Activated CD4-positive, CD25-positive, alpha-beta regulatory T cell (primary cell): Measurements from ENCODE around the gene CD4.

Experiments used
- DNase-seq, 4 experiments: peaks; one replicate each; lab custom pipeline; 2025; lab: John Stamatoyannopoulos, UW

CD4 gene

GRCh38 chr12:6765048-6765633 is 24.2 kb upstream of the CD4 start:
- DNase-seq, result no peak

DNA sequence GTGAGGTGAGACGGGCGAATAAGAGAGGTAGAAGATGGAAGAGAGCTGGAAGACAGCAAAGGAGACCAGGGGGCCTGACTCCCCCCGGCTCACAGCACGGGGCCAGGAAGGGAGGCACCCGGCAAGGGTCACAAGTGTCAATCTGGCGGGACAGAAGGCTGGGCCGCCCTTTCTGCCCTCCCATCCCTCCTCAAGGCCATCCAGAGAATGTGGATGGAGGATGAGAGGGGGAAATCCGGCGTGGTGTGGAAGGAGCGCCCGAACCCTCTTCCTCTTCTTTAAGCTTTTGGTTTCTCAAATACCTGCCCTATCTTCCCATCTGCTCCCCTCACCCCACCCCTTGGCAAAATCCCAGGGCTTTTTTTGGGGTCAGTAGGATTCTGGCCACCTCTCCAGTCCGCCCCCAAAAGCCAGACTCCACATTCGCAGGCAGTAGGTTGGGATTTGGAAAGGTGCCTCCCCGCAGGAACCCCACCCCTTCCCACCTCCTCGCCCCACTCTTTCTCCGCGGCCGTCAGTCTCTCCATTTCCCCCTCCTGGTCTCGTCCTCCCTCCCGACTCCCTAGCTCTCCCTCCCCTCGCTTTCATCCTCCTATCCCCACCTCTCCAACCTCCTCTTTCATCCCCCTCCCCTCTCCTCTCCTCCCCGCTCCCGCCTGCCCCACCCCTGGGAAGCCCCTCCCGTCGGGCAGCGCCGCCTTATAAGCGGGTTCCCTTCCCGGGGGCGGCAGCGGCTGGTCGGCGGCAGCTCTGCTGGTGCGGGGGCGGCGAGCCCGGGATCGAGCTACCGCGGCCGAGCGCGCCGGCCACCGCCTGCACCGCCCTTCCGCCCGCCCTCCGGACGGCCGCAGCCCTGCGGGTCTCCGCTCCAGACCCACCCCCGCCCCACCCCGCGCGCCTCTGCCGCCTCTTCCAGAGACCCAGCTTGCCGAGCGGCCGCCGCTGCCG is 23.4 kb upstream of the CD4 start, which contains the start of gene PTMS:
Gene PTMS (plus strand): TSS at position 730 of the 948 bp plus-strand sequence. CDS start 343 bp downstream, outside the sequence.
- no peak for DNase-seq

DNA sequence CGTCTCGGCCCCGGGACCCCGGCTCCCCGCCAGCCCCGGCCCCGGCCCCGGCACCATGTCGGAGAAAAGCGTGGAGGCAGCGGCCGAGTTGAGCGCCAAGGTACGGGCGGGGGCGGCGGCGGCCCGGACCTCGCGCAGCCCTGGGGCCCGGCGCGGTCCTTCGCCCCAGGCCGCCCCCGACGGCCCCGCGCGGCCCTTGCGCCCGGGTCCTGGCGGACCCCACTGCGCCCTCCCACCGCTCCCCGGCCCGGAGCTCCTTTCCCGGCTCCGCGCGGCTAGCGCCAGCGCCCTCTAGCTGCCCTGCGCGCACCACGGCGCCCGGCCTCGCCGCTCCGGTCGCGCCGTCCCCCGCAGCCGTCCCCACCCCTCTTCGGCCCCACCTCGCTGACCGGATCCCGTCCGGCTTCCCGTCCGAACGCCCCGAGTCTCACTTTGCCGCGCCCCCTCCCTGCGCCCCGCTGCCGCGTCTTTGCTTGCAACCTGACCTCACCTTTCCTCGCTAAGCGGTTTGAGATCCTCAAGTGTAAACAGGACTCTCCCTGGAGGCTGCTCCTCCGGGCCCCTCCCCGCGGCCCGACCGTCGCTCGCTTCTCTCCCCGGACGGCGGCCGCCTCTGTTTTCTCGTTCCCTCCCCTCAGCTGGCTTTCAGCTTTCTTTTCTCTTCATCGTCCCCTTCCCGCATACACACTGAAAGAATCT is 22.5 kb upstream of the CD4 start:
- peak in 2 of 4 experiments; percentile 15 to 21 for DNase-seq

DNA sequence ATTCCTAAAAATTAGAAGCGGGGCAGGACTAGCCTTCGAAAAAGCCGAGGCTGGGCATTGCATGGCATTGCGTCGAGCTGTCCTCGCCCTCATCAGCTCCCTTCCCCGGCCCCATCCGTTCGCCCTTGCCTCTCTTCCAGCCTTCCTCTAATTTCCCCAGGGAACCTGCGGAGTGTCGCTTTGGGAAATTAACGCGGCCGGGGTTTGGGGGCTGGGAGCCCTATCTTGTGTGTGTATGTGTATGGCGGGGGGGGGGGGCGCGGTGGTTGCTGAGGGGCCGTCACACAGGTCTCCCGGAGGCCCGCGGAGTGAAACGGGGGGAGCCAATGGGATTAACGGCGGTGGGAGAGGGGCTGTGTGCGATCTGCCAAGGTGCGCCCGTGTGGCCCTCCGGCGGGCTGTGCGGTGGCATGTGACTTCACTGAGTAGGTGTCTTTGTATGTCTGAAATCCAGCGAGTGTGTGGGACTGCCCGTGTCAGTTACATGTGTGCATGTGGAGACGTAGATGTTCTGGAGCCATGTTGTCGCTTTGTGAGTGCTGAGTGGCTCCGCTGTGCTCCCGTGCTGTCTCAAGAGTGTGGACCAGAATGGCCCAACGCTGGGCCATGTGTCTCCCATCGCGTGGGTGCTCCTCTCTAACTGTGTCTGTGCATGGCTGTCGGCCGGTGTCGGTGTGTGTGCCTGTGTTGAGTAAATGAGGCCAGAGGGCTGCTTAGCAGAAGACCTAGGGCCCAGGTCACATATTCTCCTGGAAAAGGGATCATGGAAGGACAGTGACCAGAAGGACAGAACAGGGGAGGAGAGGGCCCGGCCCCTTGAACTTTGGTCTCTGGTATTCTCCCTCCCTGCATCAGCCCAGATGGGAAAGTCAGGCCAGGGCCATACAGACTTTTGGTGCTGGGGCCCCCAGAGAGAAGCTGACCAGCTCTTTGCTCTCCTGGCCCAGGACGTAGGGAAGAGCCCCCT is 21.7 kb upstream of the CD4 start:
- no peak for DNase-seq

- no peak for DNase-seq
Measured at GRCh38 chr12:6768437-6768914, 20.9 kb upstream of the CD4 start.

GRCh38 chr12:6768990-6769389 is 20.3 kb upstream of the CD4 start:
- DNase-seq, result no peak

GRCh38 chr12:6769666-6770065 is 19.7 kb upstream of the CD4 start:
- no peak for DNase-seq

GRCh38 chr12:6770094-6770493 is 19.2 kb upstream of the CD4 start:
- no peak for DNase-seq

DNA sequence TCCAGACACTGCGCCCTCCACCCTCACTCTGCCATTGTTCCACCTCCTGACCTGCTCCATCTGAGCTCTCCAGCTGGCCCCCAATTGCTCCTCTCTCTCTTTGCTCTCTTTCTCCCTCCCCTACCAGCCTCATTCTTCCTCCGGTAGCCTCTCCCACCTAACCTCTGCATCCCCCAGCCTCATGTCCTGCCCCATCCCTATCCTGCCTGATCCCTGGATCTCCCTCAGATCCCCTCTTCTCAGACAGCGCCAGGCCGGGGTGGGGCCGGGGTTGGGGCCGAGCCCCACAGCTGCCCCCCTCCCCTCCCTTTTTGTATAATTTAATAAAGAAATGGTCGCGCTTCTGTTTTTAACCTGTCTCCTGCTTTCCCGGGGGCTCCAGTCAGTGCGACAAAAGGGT is 18.7 kb upstream of the CD4 start:
- DNase-seq, result no peak

DNA sequence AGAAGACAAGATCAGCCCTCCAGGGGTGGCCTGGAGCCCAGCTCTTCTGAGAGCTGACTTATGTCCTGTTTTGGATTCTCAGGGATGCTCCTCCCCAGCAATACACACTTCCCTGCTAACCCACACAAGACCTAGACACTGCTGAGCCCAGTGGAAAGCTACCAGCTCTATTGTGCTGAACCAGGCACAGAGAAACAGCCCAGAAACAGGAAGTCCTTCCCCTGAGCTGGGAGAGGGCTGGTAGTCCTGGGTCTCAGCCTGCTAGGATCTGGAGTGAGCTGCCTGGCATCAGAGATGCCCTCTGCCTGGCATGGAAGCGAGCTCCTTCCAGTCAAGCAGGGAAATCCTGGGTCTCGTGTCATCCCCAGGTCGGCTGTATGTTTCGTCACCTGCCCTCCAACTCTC is 18.2 kb upstream of the CD4 start:
- DNase-seq, result no peak

DNA sequence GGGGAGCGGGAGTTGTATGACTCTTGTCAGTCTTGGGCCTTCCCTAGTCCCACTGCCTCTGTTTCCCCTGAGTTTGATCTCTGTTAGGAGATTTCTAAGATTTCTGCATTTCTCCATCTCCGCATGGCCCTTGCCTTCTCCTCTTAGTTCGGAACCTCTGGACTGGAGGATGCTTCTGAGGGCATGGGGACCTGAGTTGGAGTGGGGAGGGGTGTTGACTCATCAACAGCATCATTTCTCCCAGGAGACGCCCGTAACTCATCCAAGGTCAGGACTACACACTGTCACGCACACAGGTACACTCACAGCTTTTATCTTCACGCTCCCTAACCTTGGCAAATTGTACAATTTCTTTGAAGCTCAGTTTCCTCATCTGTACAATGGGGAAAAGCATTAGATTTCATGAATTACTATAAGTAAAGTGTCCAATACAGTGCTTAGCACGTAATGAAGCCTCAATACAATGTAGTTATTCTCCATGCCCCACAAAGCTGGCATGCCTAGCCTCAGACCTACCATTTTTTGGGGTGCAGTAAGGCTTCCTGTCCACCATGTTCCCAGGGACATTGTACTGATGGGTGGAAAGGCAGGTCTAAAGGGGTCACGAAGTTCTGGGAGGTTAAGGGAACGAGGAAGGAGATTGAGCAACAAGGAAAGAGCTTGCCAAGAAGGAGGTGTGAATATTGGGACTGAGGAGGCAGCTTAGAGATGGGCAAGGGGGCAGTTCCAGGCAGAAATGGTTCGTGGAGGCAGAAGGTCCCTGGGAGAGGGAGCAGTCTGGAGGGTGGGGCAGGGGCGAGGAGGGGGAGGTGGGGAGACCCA is 17.6 kb upstream of the CD4 start:
- no peak for DNase-seq

GRCh38 chr12:6772331-6772695 is 17.0 kb upstream of the CD4 start, which contains the start of gene LAG3:
Gene LAG3, plus strand, starts transcription at chr12:6772520. Its CDS starts 333 bp downstream, at chr12:6772853.
- no peak for DNase-seq

- DNase-seq, result no peak
Measured at GRCh38 chr12:6772726-6773589, 16.4 kb upstream of the CD4 start.

GRCh38 chr12:6773590-6774351 is 15.6 kb upstream of the CD4 start:
- no peak for DNase-seq

DNA sequence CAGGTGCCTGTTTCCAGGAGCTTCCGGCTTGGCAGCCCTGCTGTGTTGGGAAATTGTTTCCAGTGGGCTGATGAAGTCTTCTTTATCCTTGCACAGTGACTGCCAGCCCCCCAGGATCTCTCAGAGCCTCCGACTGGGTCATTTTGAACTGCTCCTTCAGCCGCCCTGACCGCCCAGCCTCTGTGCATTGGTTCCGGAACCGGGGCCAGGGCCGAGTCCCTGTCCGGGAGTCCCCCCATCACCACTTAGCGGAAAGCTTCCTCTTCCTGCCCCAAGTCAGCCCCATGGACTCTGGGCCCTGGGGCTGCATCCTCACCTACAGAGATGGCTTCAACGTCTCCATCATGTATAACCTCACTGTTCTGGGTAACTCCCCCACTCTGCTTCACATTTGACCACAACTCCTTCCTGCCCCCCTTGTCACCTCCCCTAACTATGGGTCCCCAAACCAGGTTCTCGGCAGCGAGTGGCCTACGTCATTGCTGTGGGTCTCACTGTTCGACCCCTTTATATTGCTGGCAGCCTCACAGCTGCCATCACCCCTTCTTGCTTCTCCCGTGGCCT is 14.7 kb upstream of the CD4 start:
- DNase-seq, result no peak

DNA sequence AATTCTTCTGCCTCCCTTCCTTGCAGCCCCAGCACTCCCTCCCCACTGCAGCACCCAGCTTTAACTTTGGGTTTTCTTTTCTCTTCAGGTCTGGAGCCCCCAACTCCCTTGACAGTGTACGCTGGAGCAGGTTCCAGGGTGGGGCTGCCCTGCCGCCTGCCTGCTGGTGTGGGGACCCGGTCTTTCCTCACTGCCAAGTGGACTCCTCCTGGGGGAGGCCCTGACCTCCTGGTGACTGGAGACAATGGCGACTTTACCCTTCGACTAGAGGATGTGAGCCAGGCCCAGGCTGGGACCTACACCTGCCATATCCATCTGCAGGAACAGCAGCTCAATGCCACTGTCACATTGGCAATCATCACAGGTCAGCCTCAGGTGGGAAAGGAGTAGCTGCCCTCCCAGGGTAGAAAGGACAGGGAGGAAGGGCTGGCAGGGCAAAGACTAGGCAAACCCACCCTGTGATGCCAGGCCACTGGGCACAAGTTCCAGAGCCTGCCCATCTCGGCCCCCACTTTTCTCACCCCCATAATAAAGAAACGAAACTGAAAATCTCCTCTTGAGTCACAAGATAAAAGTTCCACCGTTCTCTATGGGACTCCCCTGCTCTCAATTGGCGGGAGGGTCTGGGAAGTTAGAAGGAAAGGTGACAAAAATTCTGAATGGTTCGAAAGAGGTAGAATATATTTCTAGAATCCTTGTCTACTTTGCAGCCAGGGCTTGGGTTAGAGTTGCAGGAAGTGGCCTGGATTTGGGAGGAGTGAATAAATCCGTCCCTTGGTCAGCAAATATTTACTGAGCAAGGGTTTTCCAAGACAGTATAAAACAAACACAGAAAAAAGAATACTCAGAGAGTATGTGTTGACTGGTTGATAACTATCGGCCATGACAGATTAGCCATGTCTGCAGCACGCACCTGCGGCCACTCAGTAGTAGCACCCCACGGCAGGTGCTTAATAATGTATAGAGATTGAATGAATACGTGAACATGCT is 13.8 kb upstream of the CD4 start:
- no peak for DNase-seq

- no peak for DNase-seq
Measured at GRCh38 chr12:6777386-6777785, 11.9 kb upstream of the CD4 start.
